SK-N-SH (cell line): ENCODE data around the gene MARCHF10. TPM values are rescaled to one million over a fixed set of nuclear protein-coding genes. Genes with fewer than 3 reads are reported as not detected.

ENCODE experiments used
- CTCF ChIA-PET: fragments of 300-600, 350-600 bp; formaldehyde crosslinking; extraction: SDS; loops from one replicate; lab custom pipeline; 2021; lab: Yijun Ruan, JAX
- POLR2A ChIA-PET: fragments of 350-600 bp; sonication (Branson Sonifier 250); formaldehyde crosslinking; extraction: SDS; loops from one replicate; lab custom pipeline; 2020; ENCODE audit warnings: antibody characterized with exemption, inconsistent platforms; lab: Yijun Ruan, JAX
- DNase-seq: peaks from one replicate; pipeline ENCODE4 v3.0.0; 2012
- H2AFZ ChIP-seq: fragments of 200-600 bp; sonication (generic); 2 replicates; pipeline ENCODE4 v1.8.1; 2016; ENCODE audit warnings: antibody characterized with exemption, mild to moderate bottlenecking, low read depth
- H3F3A ChIP-seq: fragments of 200-600 bp; sonication (generic); replicated peaks from 2 replicates; pipeline ENCODE3; 2016; ENCODE audit warnings: antibody characterized with exemption, mild to moderate bottlenecking; ENCODE audit not compliant: insufficient read depth
- H3K27ac ChIP-seq, 2 experiments: fragments of 200-500 bp in 1 of 2; fragments of 200-600 bp in 1 of 2; sonication (Bioruptor generic) in 1 of 2; sonication (generic), shearing (Covaris generic) in 1 of 2; 2 replicates each; pipeline versions ENCODE4 v1.5.1 to v1.6.1; 2014 to 2016; ENCODE audit warnings: low read depth in 2 of 2, inconsistent platforms in 1 of 2, low read length in 1 of 2, mild to moderate bottlenecking in 1 of 2, mixed read lengths in 1 of 2
- H3K27me3 ChIP-seq: fragments of 200-600 bp; sonication (generic), shearing (Covaris generic); 2 replicates; pipeline ENCODE4 v1.6.1; 2016; ENCODE audit warnings: mixed run types; ENCODE audit not compliant: insufficient read depth
- H3K36me3 ChIP-seq, 2 experiments: fragments of 200-500 bp in 1 of 2; fragments of 200-600 bp in 1 of 2; sonication (Bioruptor generic) in 1 of 2; sonication (generic) in 1 of 2; replicated peaks in 1 of 2; 2 replicates each; pipeline versions ENCODE3 to v1.5.1; 2014 to 2016; ENCODE audit warnings: low read length in 1 of 2, mild to moderate bottlenecking in 1 of 2; ENCODE audit not compliant: insufficient read depth in 2 of 2, control insufficient read depth in 1 of 2
- H3K4me1 ChIP-seq, 2 experiments: fragments of 200-500 bp in 1 of 2; fragments of 200-600 bp in 1 of 2; sonication (Bioruptor generic) in 1 of 2; sonication (generic), shearing (Covaris generic) in 1 of 2; 2 replicates each; pipeline versions ENCODE4 v1.5.1 to v1.6.1; 2014 to 2016; ENCODE audit warnings: low read depth in 1 of 2, low read length in 1 of 2, mixed run types in 1 of 2; ENCODE audit not compliant: insufficient read depth in 2 of 2, control insufficient read depth in 1 of 2
- H3K4me2 ChIP-seq: fragments of 200-600 bp; sonication (generic), shearing (Covaris generic); 2 replicates; pipeline ENCODE4 v1.6.1; 2017; ENCODE audit warnings: mixed run types
- H3K4me3 ChIP-seq, 2 experiments: fragments of 200-500 bp in 1 of 2; fragments of 200-600 bp in 1 of 2; sonication (Bioruptor generic) in 1 of 2; sonication (generic), shearing (Covaris generic) in 1 of 2; 2 replicates each; pipeline versions ENCODE4 v1.5.1 to v1.8.1; 2014 to 2016; ENCODE audit warnings: low read depth in 2 of 2, inconsistent platforms in 1 of 2, low read length in 1 of 2, mild to moderate bottlenecking in 1 of 2, mixed read lengths in 1 of 2, moderate library complexity in 1 of 2
- H3K79me2 ChIP-seq: fragments of 200-600 bp; sonication (generic); 2 replicates; pipeline ENCODE4 v1.8.1; 2017; ENCODE audit warnings: mild to moderate bottlenecking; ENCODE audit not compliant: insufficient read depth
- H3K9ac ChIP-seq: fragments of 200-600 bp; sonication (generic); 2 replicates; pipeline ENCODE4 v1.6.1; 2017; ENCODE audit warnings: mixed run types
- H3K9me2 ChIP-seq: fragments of 200-600 bp; sonication (generic); 2 replicates; pipeline ENCODE4 v1.6.1; 2017; ENCODE audit warnings: mixed run types
- H3K9me3 ChIP-seq: fragments of 200-600 bp; sonication (generic); 2 replicates; pipeline ENCODE4 v1.6.1; 2017; ENCODE audit warnings: mixed run types, mild to moderate bottlenecking, moderate library complexity
- H4K20me1 ChIP-seq: fragments of 200-600 bp; sonication (generic); 2 replicates; pipeline ENCODE4 v1.6.1; 2017; ENCODE audit warnings: mild to moderate bottlenecking, mixed run types; ENCODE audit not compliant: insufficient read depth
- CHD2 ChIP-seq: fragments of 150-350 bp; IDR thresholded peaks from 2 replicates; pipeline ENCODE4 v1.6.1; 2018; ENCODE audit warnings: low read length; ENCODE audit not compliant: partially characterized antibody
- ELF1 ChIP-seq: IDR thresholded peaks from 2 replicates; pipeline ENCODE4 v1.4.0; 2012
- EZH2phosphoT487 ChIP-seq: fragments of 200-600 bp; sonication (generic); IDR thresholded peaks from 2 replicates; pipeline ENCODE4 v1.6.1; 2017; ENCODE audit warnings: low read depth, mixed run types, mild to moderate bottlenecking, antibody characterized with exemption, moderate library complexity, borderline replicate concordance
- FOSL2 ChIP-seq: IDR thresholded peaks from 2 replicates; pipeline ENCODE4 v1.4.0; 2012; ENCODE audit warnings: low read depth, mild to moderate bottlenecking, moderate library complexity, borderline replicate concordance
- FOXJ3 ChIP-seq: sonication (generic); formaldehyde crosslinking; IDR thresholded peaks from 2 replicates; pipeline ENCODE4 v1.5.1; 2020; ENCODE audit warnings: mild to moderate bottlenecking, missing genetic modification reagents
- FOXM1 ChIP-seq: IDR thresholded peaks from 2 replicates; pipeline ENCODE4 v1.4.0; 2012; ENCODE audit warnings: low read depth, mild to moderate bottlenecking
- IRF3 ChIP-seq: fragments of 150-350 bp; IDR thresholded peaks from 2 replicates; pipeline ENCODE4 v1.6.1; 2016; ENCODE audit warnings: mild to moderate bottlenecking, low read depth, low read length
- NFIC ChIP-seq: IDR thresholded peaks from 2 replicates; pipeline ENCODE4 v1.4.0; 2012; ENCODE audit warnings: borderline replicate concordance
- PBX3 ChIP-seq: IDR thresholded peaks from 2 replicates; pipeline ENCODE4; 2012
- RAD21 ChIP-seq: IDR thresholded peaks from 2 replicates; pipeline ENCODE4 v1.6.1; 2012; ENCODE audit warnings: mild to moderate bottlenecking, low read length
- RFX5 ChIP-seq: IDR thresholded peaks from 2 replicates; pipeline ENCODE4 v1.6.1; 2012; ENCODE audit warnings: mild to moderate bottlenecking, improper control_type of control experiment, low read length
- SIN3A ChIP-seq: IDR thresholded peaks from 2 replicates; pipeline ENCODE4 v1.6.1; 2012; ENCODE audit warnings: low read depth, mild to moderate bottlenecking, low read length, moderate library complexity, borderline replicate concordance
- WGBS: methylation state at CpG from one replicate; pipeline ENCODE4 v1.1.6; 2017; ENCODE audit warnings: low lambda C conversion rate; 5-methylcytosine and 5-hydroxymethylcytosine counted together
- polyA plus RNA-seq, 3 experiments: library from polyadenylated mRNA; depleted of rRNA; stranded (reverse); fragments of >200 nt; gene quantifications; 2 replicates each; pipeline ENCODE4 v1.2.3, GENCODE V29; 2012
- TF ChIP-seq, protein P1 (sequence below): IDR thresholded peaks from 2 replicates; pipeline ENCODE4 v1.4.0; 2012; ENCODE audit warnings: low read depth, borderline replicate concordance
- TF ChIP-seq, protein P2 (sequence below): fragments of 150-350 bp; IDR thresholded peaks from 2 replicates; pipeline ENCODE4 v1.6.1; 2017; ENCODE audit warnings: antibody characterized with exemption, low read length, low read depth, borderline replicate concordance
- TF ChIP-seq, protein P3 (sequence below): IDR thresholded peaks from 2 replicates; pipeline ENCODE4 v1.6.1; 2012; ENCODE audit warnings: mild to moderate bottlenecking, low read depth, low read length, moderate library complexity

MARCHF10 gene
- polyA plus RNA-seq, 1 of the 3 experiments (the other 2 are of a cell fraction) = 0.16 TPM

- ChIA-PET POLR2A (no interaction called here), CTCF (interaction anchor here (0.7 to 2.4 kb wide), 3 partner anchors 20 to 940 kb away, joined by 3 to 7 read pairs (median 3); no protein-coding TSS in a partner anchor)
- H3K9me3 ChIP-seq = no peaks in the 10 kb centered on the region
- H3K4me1 ChIP-seq = peaks cover 21 to 23% of the 10 kb centered on the region in 2 experiments
- no peak overlapping the region for H3K9ac ChIP-seq
- TF ChIP-seq EZH2phosphoT487 (no peak), NFIC (peak; percentile 34; the same call in 1 of the 2 replicates)
- TF ChIP-seq, all 33 proteins: peak for 1
- DNase-seq = no peak
- Histone ChIP-seq H3K79me2 (no peaks in the 10 kb centered on the region), H3K36me3 (no peaks in the 10 kb centered on the region), H2AFZ (peak overlapping the region; percentile 33; the same call in 1 of the 2 replicates), H3K27ac (peak overlapping the region in 1 of 2 experiments; percentile 95; a peak in 2 of 4 replicates), H3K4me2 (no peak overlapping the region), H3K4me3 (no peak overlapping the region), H3K27me3 (no peaks in the 10 kb centered on the region), H3F3A (peaks cover 45% of the 10 kb centered on the region), H4K20me1 (no peaks in the 10 kb centered on the region), H3K9me2 (no peaks in the 10 kb centered on the region)
- 88% methylated on average over 11 of the region's 11 CpGs for WGBS
Measured at GRCh38 chr17:62822080-62822904, 14.2 kb upstream of the MARCHF10 start.

DNA sequence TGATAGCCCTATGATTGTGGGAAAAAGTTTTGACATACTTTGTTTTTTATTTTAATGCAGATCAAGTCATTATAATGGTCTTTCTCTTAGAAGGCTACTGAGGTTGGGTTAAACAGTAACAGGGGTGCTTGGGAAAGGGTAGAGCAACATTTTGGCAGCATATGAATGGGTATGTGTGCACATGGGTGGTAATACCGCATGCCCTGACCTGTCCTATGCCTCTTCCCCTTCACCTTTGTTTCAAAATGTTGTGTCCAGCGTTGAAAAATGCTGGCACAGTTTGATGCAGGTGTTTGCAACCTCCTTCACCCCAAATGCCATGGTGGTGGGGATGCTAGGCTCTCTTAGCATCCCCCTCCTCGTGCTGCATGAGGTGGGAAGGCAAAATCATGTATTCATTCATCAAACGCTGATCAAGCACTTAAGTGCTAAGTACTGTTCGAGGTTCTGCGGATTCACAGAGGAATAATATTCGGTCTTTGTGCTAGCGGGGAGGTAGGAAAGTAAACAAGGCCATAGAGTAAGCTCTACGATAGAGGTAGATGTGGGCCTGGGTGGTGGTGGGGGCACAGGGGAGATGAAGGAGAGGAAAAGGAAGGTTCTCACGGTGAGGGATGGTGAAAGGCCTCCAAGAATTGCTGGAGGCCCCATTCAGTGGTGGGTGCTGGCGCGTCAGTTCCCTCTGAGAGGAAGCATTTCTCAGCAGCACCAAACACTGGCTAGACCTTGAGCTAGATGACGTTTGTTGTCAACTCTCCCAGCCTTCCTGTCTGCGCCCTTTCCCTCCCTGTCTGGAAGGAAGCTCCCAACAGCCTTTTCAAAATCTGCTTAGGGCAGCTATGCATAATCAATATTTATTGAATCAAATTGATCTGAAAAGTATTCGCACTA lies 13.3 kb upstream of the MARCHF10 start:
- ChIA-PET POLR2A (interaction anchor here (0.7 kb wide), 1 partner anchor 57 kb away, joined by 3 read pairs; no protein-coding TSS in a partner anchor), CTCF (interaction anchor here (0.7 to 1.5 kb wide), 5 partner anchors 9 to 941 kb away, joined by 3 to 4 read pairs (median 3); no protein-coding TSS in a partner anchor)
- no peak for TF ChIP-seq PBX3
- TF ChIP-seq, protein P1, sequence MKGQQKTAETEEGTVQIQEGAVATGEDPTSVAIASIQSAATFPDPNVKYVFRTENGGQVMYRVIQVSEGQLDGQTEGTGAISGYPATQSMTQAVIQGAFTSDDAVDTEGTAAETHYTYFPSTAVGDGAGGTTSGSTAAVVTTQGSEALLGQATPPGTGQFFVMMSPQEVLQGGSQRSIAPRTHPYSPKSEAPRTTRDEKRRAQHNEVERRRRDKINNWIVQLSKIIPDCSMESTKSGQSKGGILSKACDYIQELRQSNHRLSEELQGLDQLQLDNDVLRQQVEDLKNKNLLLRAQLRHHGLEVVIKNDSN = no peak
- no peak for TF ChIP-seq RAD21
- TF ChIP-seq, protein P2, sequence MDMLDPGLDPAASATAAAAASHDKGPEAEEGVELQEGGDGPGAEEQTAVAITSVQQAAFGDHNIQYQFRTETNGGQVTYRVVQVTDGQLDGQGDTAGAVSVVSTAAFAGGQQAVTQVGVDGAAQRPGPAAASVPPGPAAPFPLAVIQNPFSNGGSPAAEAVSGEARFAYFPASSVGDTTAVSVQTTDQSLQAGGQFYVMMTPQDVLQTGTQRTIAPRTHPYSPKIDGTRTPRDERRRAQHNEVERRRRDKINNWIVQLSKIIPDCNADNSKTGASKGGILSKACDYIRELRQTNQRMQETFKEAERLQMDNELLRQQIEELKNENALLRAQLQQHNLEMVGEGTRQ = no peak
- no peak for TF ChIP-seq IRF3
- TF ChIP-seq SIN3A = no peak
- no peak for TF ChIP-seq RFX5
- TF ChIP-seq, protein P3, sequence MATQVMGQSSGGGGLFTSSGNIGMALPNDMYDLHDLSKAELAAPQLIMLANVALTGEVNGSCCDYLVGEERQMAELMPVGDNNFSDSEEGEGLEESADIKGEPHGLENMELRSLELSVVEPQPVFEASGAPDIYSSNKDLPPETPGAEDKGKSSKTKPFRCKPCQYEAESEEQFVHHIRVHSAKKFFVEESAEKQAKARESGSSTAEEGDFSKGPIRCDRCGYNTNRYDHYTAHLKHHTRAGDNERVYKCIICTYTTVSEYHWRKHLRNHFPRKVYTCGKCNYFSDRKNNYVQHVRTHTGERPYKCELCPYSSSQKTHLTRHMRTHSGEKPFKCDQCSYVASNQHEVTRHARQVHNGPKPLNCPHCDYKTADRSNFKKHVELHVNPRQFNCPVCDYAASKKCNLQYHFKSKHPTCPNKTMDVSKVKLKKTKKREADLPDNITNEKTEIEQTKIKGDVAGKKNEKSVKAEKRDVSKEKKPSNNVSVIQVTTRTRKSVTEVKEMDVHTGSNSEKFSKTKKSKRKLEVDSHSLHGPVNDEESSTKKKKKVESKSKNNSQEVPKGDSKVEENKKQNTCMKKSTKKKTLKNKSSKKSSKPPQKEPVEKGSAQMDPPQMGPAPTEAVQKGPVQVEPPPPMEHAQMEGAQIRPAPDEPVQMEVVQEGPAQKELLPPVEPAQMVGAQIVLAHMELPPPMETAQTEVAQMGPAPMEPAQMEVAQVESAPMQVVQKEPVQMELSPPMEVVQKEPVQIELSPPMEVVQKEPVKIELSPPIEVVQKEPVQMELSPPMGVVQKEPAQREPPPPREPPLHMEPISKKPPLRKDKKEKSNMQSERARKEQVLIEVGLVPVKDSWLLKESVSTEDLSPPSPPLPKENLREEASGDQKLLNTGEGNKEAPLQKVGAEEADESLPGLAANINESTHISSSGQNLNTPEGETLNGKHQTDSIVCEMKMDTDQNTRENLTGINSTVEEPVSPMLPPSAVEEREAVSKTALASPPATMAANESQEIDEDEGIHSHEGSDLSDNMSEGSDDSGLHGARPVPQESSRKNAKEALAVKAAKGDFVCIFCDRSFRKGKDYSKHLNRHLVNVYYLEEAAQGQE = no peak
- no peak for TF ChIP-seq FOSL2
- TF ChIP-seq FOXJ3 = no peak
- no peak for TF ChIP-seq CHD2
- TF ChIP-seq FOXM1 = no peak
- TF ChIP-seq ELF1 = no peak
- no peak for TF ChIP-seq NFIC

More for the DNA sequence above, 13.3 kb upstream of the MARCHF10 start:
- Histone ChIP-seq H3K27me3 (no peaks in the 10 kb centered on the region), H3K9me2 (no peaks in the 10 kb centered on the region), H3K27ac (peak overlapping the region; percentile 80 to 99), H2AFZ (peak overlapping the region; percentile 58), H4K20me1 (no peaks in the 10 kb centered on the region), H3F3A (peaks cover 40% of the 10 kb centered on the region), H3K9ac (no peak overlapping the region), H3K9me3 (no peaks in the 10 kb centered on the region), H3K4me1 (peaks cover 21 to 23% of the 10 kb centered on the region in 2 experiments), H3K4me3 (no peak overlapping the region), H3K4me2 (no peak overlapping the region), H3K36me3 (no peaks in the 10 kb centered on the region), H3K79me2 (no peaks in the 10 kb centered on the region)
- DNase-seq = no peak
- 94% methylated on average over 15 of the region's 15 CpGs for WGBS
